GM23248 (cell line): ENCODE measurements around the gene DENND5A.
"Not testable (repeated sequence)": the region's sequence is repeated elsewhere in the genome, so short reads cannot be mapped to it uniquely, and the experiment has no call there.

Experiments used
- EZH2 ChIP-seq: fragments of 200-600 bp; sonication (generic); IDR thresholded peaks from 2 replicates; pipeline ENCODE4 v1.6.1; 2018; ENCODE audit warnings: antibody characterized with exemption, mild to moderate bottlenecking; ENCODE audit not compliant: insufficient read depth, poor library complexity, severe bottlenecking
- EZH2phosphoT487 ChIP-seq: fragments of 200-600 bp; sonication (generic); IDR thresholded peaks from 2 replicates; pipeline ENCODE4 v1.6.1; 2018; ENCODE audit warnings: antibody characterized with exemption, moderate library complexity, mild to moderate bottlenecking, low read depth; ENCODE audit not compliant: insufficient read depth

- not testable (repeated sequence) for TF ChIP-seq EZH2, EZH2phosphoT487
Observed at GRCh38 chr11:9260838-9261146, 4.4 kb downstream of the DENND5A start.
